Endothelial cell (in vitro differentiated cells): Measurements from ENCODE around the gene NUCB2. TPM values are rescaled to one million over a fixed set of nuclear protein-coding genes. Genes with fewer than 3 reads are reported as not detected.
"Not testable (repeated sequence)": the region's sequence is repeated elsewhere in the genome, so short reads cannot be mapped to it uniquely, and the experiment has no call there.

Experiments used
- DNase-seq: peaks from one replicate; pipeline ENCODE4 v3.0.0; 2021; ENCODE audit warnings: low spot score
- H3K27ac Mint-ChIP-seq: one replicate; pipeline ENCODE4 v1.8.0; 2021; ENCODE audit warnings: mixed read lengths, inconsistent platforms; ENCODE audit not compliant: unreplicated experiment
- H3K27me3 Mint-ChIP-seq: one replicate; pipeline ENCODE4 v1.8.0; 2021; ENCODE audit warnings: mild to moderate bottlenecking, moderate library complexity, mixed read lengths, inconsistent platforms; ENCODE audit not compliant: unreplicated experiment
- H3K36me3 Mint-ChIP-seq: one replicate; pipeline ENCODE4 v1.8.0; 2021; ENCODE audit warnings: mild to moderate bottlenecking, low read depth, mixed read lengths, inconsistent platforms; ENCODE audit not compliant: unreplicated experiment
- H3K4me1 Mint-ChIP-seq: one replicate; pipeline ENCODE4 v1.8.0; 2021; ENCODE audit warnings: mild to moderate bottlenecking, mixed read lengths, inconsistent platforms; ENCODE audit not compliant: unreplicated experiment
- H3K4me3 Mint-ChIP-seq: one replicate; pipeline ENCODE4 v1.8.0; 2021; ENCODE audit warnings: mild to moderate bottlenecking, mixed read lengths, inconsistent platforms; ENCODE audit not compliant: unreplicated experiment
- H3K9me3 Mint-ChIP-seq: one replicate; pipeline ENCODE4 v1.8.0; 2021; ENCODE audit warnings: mixed read lengths, inconsistent platforms; ENCODE audit not compliant: unreplicated experiment
- CTCF ChIP-seq: fragments of 200-600 bp; sonication (generic); IDR thresholded peaks from one replicate; pipeline ENCODE4 v1.5.0; 2021; ENCODE audit warnings: antibody characterized with exemption; ENCODE audit not compliant: unreplicated experiment
- total RNA-seq: library from RNA; stranded (reverse); fragmentation: NEBNext Ultra II Directional; extraction: Animal tissue kit (Norgen Biotek cat#: 25700); gene quantifications from one replicate; pipeline ENCODE4 v1.2.1, GENCODE V29; 2021; ENCODE audit not compliant: unreplicated experiment

The NUCB2 gene
- total RNA-seq, 1 donor from 2014 or later, result 76.8 TPM

- DNase-seq, result no peak
- H3K9me3 Mint-ChIP-seq, result no peaks in the 10 kb centered on the region
- no peak overlapping the region for H3K27ac Mint-ChIP-seq
- H3K4me3 Mint-ChIP-seq, result no peak overlapping the region
- H3K36me3 Mint-ChIP-seq, result peaks cover 5% of the 10 kb centered on the region
- TF ChIP-seq CTCF, result no peak
- H3K4me1 Mint-ChIP-seq, result no peaks in the 10 kb centered on the region
- peaks cover 3% of the 10 kb centered on the region for H3K27me3 Mint-ChIP-seq
These were observed 17.0 kb upstream of the NUCB2 start for GRCh38 chr11:17259519-17259918.

GRCh38 chr11:17260020-17260419 is 16.5 kb upstream of the NUCB2 start:
- H3K36me3 Mint-ChIP-seq, result peaks cover 5% of the 10 kb centered on the region
- DNase-seq, result no peak
- H3K9me3 Mint-ChIP-seq, result no peaks in the 10 kb centered on the region
- H3K27me3 Mint-ChIP-seq, result peaks cover 3% of the 10 kb centered on the region
- no peak for TF ChIP-seq CTCF
- H3K4me1 Mint-ChIP-seq, result no peaks in the 10 kb centered on the region
- no peak overlapping the region for H3K4me3 Mint-ChIP-seq
- H3K27ac Mint-ChIP-seq, result no peak overlapping the region

- Mint-ChIP-seq H3K4me3 (no peak overlapping the region), H3K27ac (no peak overlapping the region), H3K36me3 (peaks cover 5% of the 10 kb centered on the region), H3K27me3 (peaks cover 3% of the 10 kb centered on the region), H3K4me1 (no peaks in the 10 kb centered on the region), H3K9me3 (no peaks in the 10 kb centered on the region)
- no peak for TF ChIP-seq CTCF
- DNase-seq, result no peak
These were observed 12.8 kb upstream of the NUCB2 start for GRCh38 chr11:17263769-17264168.

- H3K4me3 Mint-ChIP-seq, result no peak overlapping the region
- peaks cover 5% of the 10 kb centered on the region for H3K27me3 Mint-ChIP-seq
- no peaks in the 10 kb centered on the region for H3K4me1 Mint-ChIP-seq
- no peak for DNase-seq
- H3K27ac Mint-ChIP-seq, result no peak overlapping the region
- H3K9me3 Mint-ChIP-seq, result no peaks in the 10 kb centered on the region
- peaks cover 5% of the 10 kb centered on the region for H3K36me3 Mint-ChIP-seq
- TF ChIP-seq CTCF, result no peak
These were observed 9.8 kb upstream of the NUCB2 start for GRCh38 chr11:17266781-17267180.

GRCh38 chr11:17267576-17267975 is 9.0 kb upstream of the NUCB2 start:
- H3K36me3 Mint-ChIP-seq, result peaks cover 5% of the 10 kb centered on the region
- H3K4me1 Mint-ChIP-seq, result no peaks in the 10 kb centered on the region
- no peak for DNase-seq
- no peaks in the 10 kb centered on the region for H3K9me3 Mint-ChIP-seq
- peaks cover 5% of the 10 kb centered on the region for H3K27me3 Mint-ChIP-seq
- no peak overlapping the region for H3K27ac Mint-ChIP-seq
- H3K4me3 Mint-ChIP-seq, result no peak overlapping the region
- TF ChIP-seq CTCF, result no peak

- not testable (repeated sequence) for H3K27ac Mint-ChIP-seq, H3K36me3 Mint-ChIP-seq, H3K9me3 Mint-ChIP-seq, DNase-seq, H3K4me1 Mint-ChIP-seq, H3K4me3 Mint-ChIP-seq, H3K27me3 Mint-ChIP-seq
These were observed 8.0 kb upstream of the NUCB2 start for GRCh38 chr11:17268500-17268899.
